Jurkat, Clone E6-1 (cell line): ENCODE data around the gene SRPX.

Source experiments
- DNase-seq: peaks from one replicate; pipeline ENCODE4 v3.0.0-alpha.2; 2011; ENCODE audit warnings: low read depth, low spot score
- H3K4me3 ChIP-seq: 2 replicates; pipeline ENCODE4 v1.5.1; 2011; ENCODE audit warnings: mild to moderate bottlenecking, low read length, control low read depth, moderate library complexity

The SRPX gene

GRCh38 chrX:38105216-38105725 is 115.4 kb downstream of the SRPX start:
- H3K4me3 ChIP-seq, result no peak overlapping the region
- DNase-seq, result no peak

DNA sequence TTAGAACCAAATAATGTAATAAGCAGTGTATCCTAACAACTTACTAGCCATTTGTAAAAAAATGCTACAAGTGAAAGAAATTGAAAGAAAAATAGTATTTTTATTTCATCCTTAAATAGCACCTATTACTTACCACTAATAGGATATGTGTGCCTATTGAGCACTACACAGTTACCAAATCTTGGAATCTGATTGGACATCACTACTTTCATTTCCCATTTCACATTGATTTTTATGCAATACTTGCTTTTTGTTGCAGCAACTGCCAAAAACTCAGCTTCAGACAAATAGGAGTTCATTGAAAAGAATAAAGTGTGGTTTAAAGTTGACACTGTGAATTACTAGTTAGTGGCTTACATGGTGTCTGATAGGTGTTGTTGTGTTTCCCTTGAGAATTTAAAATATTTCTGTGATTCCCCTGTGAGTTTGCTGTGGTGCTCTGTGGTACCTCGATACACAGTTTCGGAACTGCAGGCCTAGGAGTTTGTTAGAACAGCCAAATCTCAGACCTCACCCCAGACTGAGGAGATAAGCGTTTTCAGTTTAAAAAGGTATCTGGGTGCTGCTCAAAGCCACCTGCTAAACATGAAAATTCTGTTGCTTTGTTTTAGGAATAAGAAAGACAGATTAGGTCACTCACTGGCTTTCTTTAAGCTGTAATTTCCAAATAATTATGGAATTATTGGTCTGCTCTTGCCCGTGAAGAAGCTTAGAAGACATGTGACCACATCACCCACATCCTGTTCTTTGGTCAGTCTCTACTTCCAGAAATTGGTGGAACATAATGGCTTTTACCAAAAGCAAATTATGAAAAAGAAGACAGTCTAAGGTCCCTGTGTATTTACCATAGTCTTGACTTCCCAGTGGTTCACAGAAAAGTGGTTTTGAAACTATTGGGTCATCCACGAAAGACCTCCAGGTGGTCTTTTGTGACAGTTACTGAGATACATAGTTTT is 116.5 kb downstream of the SRPX start:
- no peak overlapping the region for H3K4me3 ChIP-seq
- no peak for DNase-seq

DNA sequence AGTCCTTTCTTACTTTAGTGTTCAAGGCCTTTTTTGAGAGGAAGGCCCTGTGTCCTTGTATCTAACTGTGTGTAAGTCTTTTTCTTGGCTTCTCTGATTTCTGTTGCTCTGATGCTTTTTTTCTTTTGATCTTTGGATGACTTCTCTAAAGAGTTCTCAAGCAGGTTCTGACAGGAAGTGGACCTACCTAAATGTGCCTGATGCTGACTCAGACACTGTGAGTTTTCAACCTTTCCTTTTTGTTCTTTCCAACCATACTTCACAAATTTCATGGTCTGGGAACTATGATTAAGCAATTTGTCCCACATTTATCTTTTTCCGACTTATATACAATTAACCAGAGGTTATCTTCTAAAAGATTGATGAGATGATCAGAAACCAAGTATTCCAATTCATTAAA is 117.8 kb downstream of the SRPX start:
- H3K4me3 ChIP-seq, result no peak overlapping the region
- DNase-seq, result no peak

- no peak for DNase-seq
- H3K4me3 ChIP-seq, result no peak overlapping the region
These were observed 118.4 kb downstream of the SRPX start for GRCh38 chrX:38102240-38102639.

- no peak for DNase-seq
- no peak overlapping the region for H3K4me3 ChIP-seq
These were observed 121.0 kb downstream of the SRPX start for GRCh38 chrX:38099688-38100087.
